Measurements from ENCODE around the gene MYO19. TPM values are rescaled to one million over a fixed set of nuclear protein-coding genes. Genes with fewer than 3 reads are reported as not detected.

MYO19 gene
- total and polyA plus RNA-seq, 2 of the 8 experiments (the other 6 are each of a cell fraction or from before 2014, with no cell fraction given): 126 to 163 TPM

DNA sequence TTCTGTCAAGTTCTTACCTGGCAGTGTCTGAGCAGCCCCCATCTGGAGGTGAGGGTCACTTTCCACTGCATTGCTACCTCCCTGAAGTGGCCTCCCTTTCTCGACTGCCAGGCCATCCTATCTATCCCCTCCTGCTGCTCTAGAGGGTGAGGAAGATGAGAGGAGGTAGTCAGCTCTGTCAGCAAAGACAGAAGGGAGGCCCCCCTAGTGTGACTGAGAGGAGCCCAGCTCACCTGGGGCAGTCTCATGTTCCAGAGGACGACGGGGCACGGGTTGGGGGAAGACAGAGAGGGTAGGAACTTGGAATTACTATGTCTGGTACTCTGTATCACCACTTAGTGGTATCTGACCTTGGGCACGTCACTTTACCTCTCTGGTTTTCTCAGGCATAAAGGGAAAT is 22.0 kb downstream of the MYO19 start:
- 90% methylated on average over 5 of the region's 5 CpGs; no CpG with 5 or more reads in 1 of the 2 experiments for WGBS, 2 experiments (ENCODE audit: extremely low coverage in 1 of 2, insufficient coverage in 1 of 2, insufficient read length in 1 of 2, insufficient replicate concordance in 2 of 2, low coverage in 1 of 2, low lambda C conversion rate in 2 of 2, missing lambda C conversion rate in 1 of 2)
- H2BK5ac ChIP-seq (ENCODE audit: low read depth, low read length): no peak overlapping the region
- no peak overlapping the region for H3K27ac ChIP-seq (ENCODE audit: low read depth, low read length)
- H3K4me1 ChIP-seq (replicated peaks in 1 of 4; ENCODE audit: control insufficient read depth in 3 of 4, insufficient read depth in 4 of 4, low read length in 3 of 4): no peaks in the 10 kb centered on the region
- no peaks in the 10 kb centered on the region for H3K23me2 ChIP-seq (ENCODE audit: low read depth, low read length)
- H3K56ac ChIP-seq (replicated peaks; ENCODE audit: insufficient read length, low read depth, low read length): no peak overlapping the region
- no peak for TF ChIP-seq SP1 (IDR thresholded peaks at IDR 0.05; ENCODE audit: low read depth, low read length)
- no peak for TF ChIP-seq CBX8 (IDR thresholded peaks at IDR 0.05; ENCODE audit: borderline replicate concordance, low read depth, low read length)
- TF ChIP-seq GABPA (IDR thresholded peaks at IDR 0.05; ENCODE audit: borderline replicate concordance, insufficient read depth, low read length): no peak
- TF ChIP-seq KDM1A (IDR thresholded peaks at IDR 0.05; ENCODE audit: borderline replicate concordance, low read length): no peak
- TF ChIP-seq SIN3A (conservative IDR thresholded peaks at IDR 0.05 in 1 of 2, IDR thresholded peaks at IDR 0.05 in 1 of 2; ENCODE audit: low read depth in 1 of 2, low read length in 2 of 2): no peak
- TF ChIP-seq RAD21 (IDR thresholded peaks at IDR 0.05 in 1 of 2, conservative IDR thresholded peaks at IDR 0.05 in 1 of 2; ENCODE audit: low read depth in 2 of 2, low read length in 2 of 2): no peak
- TF ChIP-seq ASH2L (IDR thresholded peaks at IDR 0.05; ENCODE audit: low read length): no peak
- TF ChIP-seq FOSL1 (IDR thresholded peaks at IDR 0.05; ENCODE audit: insufficient read depth, low read depth, low read length): no peak
- peaks cover 10% of the 10 kb centered on the region in 2 experiments for H4K20me1 ChIP-seq (replicated peaks in 1 of 2; ENCODE audit: control insufficient read depth in 1 of 2, insufficient read depth in 2 of 2, low read length in 2 of 2)
- H4K5ac ChIP-seq (ENCODE audit: insufficient read length, low read depth, low read length): no peak overlapping the region
- H3K27me3 ChIP-seq (replicated peaks in 1 of 4; ENCODE audit: control insufficient read depth in 3 of 4, extremely low read depth in 1 of 4, insufficient read depth in 3 of 4, low read length in 3 of 4): no peaks in the 10 kb centered on the region
- H4K91ac ChIP-seq (replicated peaks; ENCODE audit: insufficient read length, low read length): no peak overlapping the region
- CTCF ChIA-PET (ENCODE audit: partially characterized antibody): interaction anchor here (0.9 kb wide), 1 partner anchor 88 kb away, joined by 3 read pairs; no protein-coding TSS in a partner anchor
- FAIRE-seq (no peak), DNase-seq (ENCODE audit: low read depth in 1 of 2, low spot score in 2 of 2) (no peak)
- no peak overlapping the region for H2BK15ac ChIP-seq (ENCODE audit: low read length)
- no peak overlapping the region for H3K4me2 ChIP-seq (ENCODE audit: insufficient read depth in 1 of 2, low read depth in 2 of 2, low read length in 2 of 2)
- no peaks in the 10 kb centered on the region for H3K79me1 ChIP-seq (ENCODE audit: low read depth, low read length)
- no peak overlapping the region for H4K8ac ChIP-seq (ENCODE audit: extremely low read depth, insufficient read depth, low read length)
- H3K4ac ChIP-seq (replicated peaks; ENCODE audit: insufficient read length, low read depth, low read length): no peak overlapping the region
- no peak overlapping the region for H3K9ac ChIP-seq (replicated peaks in 1 of 4; ENCODE audit: extremely low read depth in 1 of 4, low read depth in 3 of 4, low read length in 3 of 4)
- H2BK120ac ChIP-seq (replicated peaks; ENCODE audit: low read depth, low read length): no peak overlapping the region
- POLR2A ChIA-PET (ENCODE audit: partially characterized antibody): interaction anchor here (1.3 to 13.9 kb wide), 6 partner anchors 7 to 38 kb away, joined by 3 to 205 read pairs (median 42); partner anchors contain the start of genes MYO19 and PIGW
- no peak overlapping the region for H3K14ac ChIP-seq (ENCODE audit: insufficient read length)
- H3K9me3 ChIP-seq (ENCODE audit: insufficient read depth in 2 of 2, low read depth in 1 of 2, low read length in 1 of 2): no peaks in the 10 kb centered on the region
- no peak overlapping the region for H2BK20ac ChIP-seq (ENCODE audit: low read length)
- H3K79me2 ChIP-seq (ENCODE audit: control insufficient read depth in 1 of 2, insufficient read depth in 2 of 2, low read length in 2 of 2): no peaks in the 10 kb centered on the region
- H2AFZ ChIP-seq (ENCODE audit: low read length): no peak overlapping the region
- H3K23ac ChIP-seq (ENCODE audit: insufficient read length): no peak overlapping the region
- no peak overlapping the region for H2BK12ac ChIP-seq (ENCODE audit: low read depth, low read length)
- no peak overlapping the region for H3K18ac ChIP-seq (ENCODE audit: extremely low read depth, low read length)
- H3K36me3 ChIP-seq (ENCODE audit: control insufficient read depth in 2 of 4, insufficient read depth in 4 of 4, low read length in 3 of 4): peaks cover 35 to 82% (median 57%) of the 10 kb centered on the region in 4 experiments
- no peak overlapping the region for H2AK5ac ChIP-seq (ENCODE audit: low read depth, low read length)
- no peak overlapping the region for H3K4me3 ChIP-seq (ENCODE audit: extremely low read depth in 1 of 4, insufficient read depth in 2 of 4, low read depth in 3 of 4, low read length in 4 of 4)

Measured in H1 (cell line).